ENCODE data around the gene YAP1. TPM values are rescaled to one million over a fixed set of nuclear protein-coding genes. Genes with fewer than 3 reads are reported as not detected.

The YAP1 gene
- total and polyA plus RNA-seq, 4 experiments from 2014 or later = 0.44 to 0.75 TPM; not detected in 2

- no peaks in the 10 kb centered on the region for H3K36me3 Mint-ChIP-seq
Observed at GRCh38 chr11:102117472-102118113, 7.3 kb downstream of the YAP1 start.

GRCh38 chr11:102118937-102119336 lies 8.7 kb downstream of the YAP1 start:
- H3K27me3 ChIP-seq (ENCODE audit: insufficient read depth, low read length) = no peaks in the 10 kb centered on the region
- intact Hi-C loops (cut with micrococcal nuclease) = no loop called here
- H3K36me3 ChIP-seq (ENCODE audit: insufficient read depth, low read length) = no peaks in the 10 kb centered on the region
- H3K4me1 ChIP-seq (ENCODE audit: insufficient read depth, low read length) = no peaks in the 10 kb centered on the region
- no peak overlapping the region for H3K4me3 ChIP-seq (ENCODE audit: low read length in 2 of 2)
- no peak overlapping the region for H3K27ac Mint-ChIP-seq
- H3K36me3 Mint-ChIP-seq = no peaks in the 10 kb centered on the region
- peaks cover 16 to 21% of the 10 kb centered on the region in 2 donors for H3K27me3 Mint-ChIP-seq
- ChIA-PET POLR2A (ENCODE audit: partially characterized antibody) (no interaction called here), CTCF (ENCODE audit: partially characterized antibody) (no interaction called here)
- no peaks in the 10 kb centered on the region for H3K9me3 ChIP-seq (ENCODE audit: control insufficient read depth in 1 of 2, low read length in 2 of 2)
- H3K27ac ChIP-seq (ENCODE audit: low read depth, low read length) = no peak overlapping the region
- peaks cover 0 to 5% (median under 1%) of the 10 kb centered on the region in 8 donors for H3K9me3 Mint-ChIP-seq
- peaks cover 0 to 5% (median under 1%) of the 10 kb centered on the region in 4 donors for H3K4me1 Mint-ChIP-seq
- no peak overlapping the region for H3K4me3 Mint-ChIP-seq
- DNase-seq = no peak

More at GRCh38 chr11:102117472-102118113, 7.3 kb downstream of the YAP1 start:
- POLR2A ChIA-PET (ENCODE audit: partially characterized antibody) = no interaction called here
- Mint-ChIP-seq H3K4me3 (no peak overlapping the region), H3K9me3 (peaks cover 0 to 2% (median 0%) of the 10 kb centered on the region in 8 donors), H3K4me1 (peaks cover 0 to 5% (median 1%) of the 10 kb centered on the region in 4 donors), H3K27ac (no peak overlapping the region), H3K27me3 (peaks cover 18 to 25% of the 10 kb centered on the region in 2 donors)
- Histone ChIP-seq H3K27me3 (ENCODE audit: insufficient read depth, low read length) (peaks cover under 1% of the 10 kb centered on the region), H3K9me3 (ENCODE audit: control insufficient read depth in 1 of 2, low read length in 2 of 2) (no peaks in the 10 kb centered on the region), H3K4me3 (ENCODE audit: low read length in 2 of 2) (no peak overlapping the region), H3K4me1 (ENCODE audit: insufficient read depth, low read length) (no peaks in the 10 kb centered on the region), H3K36me3 (ENCODE audit: insufficient read depth, low read length) (no peaks in the 10 kb centered on the region), H3K27ac (ENCODE audit: low read depth, low read length) (no peak overlapping the region)
- CTCF ChIA-PET (ENCODE audit: partially characterized antibody) = no interaction called here
- no peak for DNase-seq
- intact Hi-C loops (cut with micrococcal nuclease) = no loop called here

- peaks cover 0 to 5% (median under 1%) of the 10 kb centered on the region in 4 donors for H3K4me1 Mint-ChIP-seq
- H3K4me1 ChIP-seq (ENCODE audit: insufficient read depth, low read length) = no peaks in the 10 kb centered on the region
- no peaks in the 10 kb centered on the region for H3K36me3 Mint-ChIP-seq
- ChIA-PET POLR2A (ENCODE audit: partially characterized antibody) (no interaction called here), CTCF (ENCODE audit: partially characterized antibody) (no interaction called here)
- H3K36me3 ChIP-seq (ENCODE audit: insufficient read depth, low read length) = no peaks in the 10 kb centered on the region
- no peak overlapping the region for H3K4me3 ChIP-seq (ENCODE audit: low read length in 2 of 2)
- no peak for DNase-seq
- intact Hi-C loops (cut with micrococcal nuclease) = no loop called here
- H3K9me3 Mint-ChIP-seq = peaks cover 0 to 7% (median 2%) of the 10 kb centered on the region in 8 donors
- no peaks in the 10 kb centered on the region for H3K27me3 ChIP-seq (ENCODE audit: insufficient read depth, low read length)
- H3K27ac ChIP-seq (ENCODE audit: low read depth, low read length) = no peak overlapping the region
- H3K9me3 ChIP-seq (ENCODE audit: control insufficient read depth in 1 of 2, low read length in 2 of 2) = no peaks in the 10 kb centered on the region
- peaks cover 18 to 21% of the 10 kb centered on the region in 2 donors for H3K27me3 Mint-ChIP-seq
- H3K27ac Mint-ChIP-seq = no peak overlapping the region
- H3K4me3 Mint-ChIP-seq = no peak overlapping the region
Observed at GRCh38 chr11:102119997-102120396, 9.8 kb downstream of the YAP1 start.

GRCh38 chr11:102120437-102120973 lies 10.3 kb downstream of the YAP1 start:
- H3K36me3 ChIP-seq (ENCODE audit: insufficient read depth, low read length) = no peaks in the 10 kb centered on the region
- ChIA-PET POLR2A (ENCODE audit: partially characterized antibody) (no interaction called here), CTCF (ENCODE audit: partially characterized antibody) (no interaction called here)
- no peaks in the 10 kb centered on the region for H3K9me3 ChIP-seq (ENCODE audit: control insufficient read depth in 1 of 2, low read length in 2 of 2)
- Mint-ChIP-seq H3K27me3 (peaks cover 18% of the 10 kb centered on the region in 2 donors), H3K4me1 (peaks cover 0 to 5% (median under 1%) of the 10 kb centered on the region in 4 donors), H3K36me3 (no peaks in the 10 kb centered on the region), H3K4me3 (no peak overlapping the region), H3K27ac (no peak overlapping the region), H3K9me3 (peaks cover 0 to 7% (median 2%) of the 10 kb centered on the region in 8 donors)
- no peak for DNase-seq
- no peak overlapping the region for H3K27ac ChIP-seq (ENCODE audit: low read depth, low read length)
- no peaks in the 10 kb centered on the region for H3K27me3 ChIP-seq (ENCODE audit: insufficient read depth, low read length)
- intact Hi-C loops (cut with micrococcal nuclease) = no loop called here
- H3K4me1 ChIP-seq (ENCODE audit: insufficient read depth, low read length) = no peaks in the 10 kb centered on the region
- no peak overlapping the region for H3K4me3 ChIP-seq (ENCODE audit: low read length in 2 of 2)

GRCh38 chr11:102121329-102121728 lies 11.1 kb downstream of the YAP1 start:
- no peak for DNase-seq
- intact Hi-C loops (cut with micrococcal nuclease) = no loop called here
- no peaks in the 10 kb centered on the region for H3K36me3 ChIP-seq (ENCODE audit: insufficient read depth, low read length)
- H3K27me3 Mint-ChIP-seq = peaks cover 14 to 16% of the 10 kb centered on the region in 2 donors
- H3K4me1 ChIP-seq (ENCODE audit: insufficient read depth, low read length) = no peaks in the 10 kb centered on the region
- no peaks in the 10 kb centered on the region for H3K36me3 Mint-ChIP-seq
- CTCF ChIA-PET (ENCODE audit: partially characterized antibody) = no interaction called here
- H3K4me1 Mint-ChIP-seq = peaks cover 0 to 5% (median under 1%) of the 10 kb centered on the region in 4 donors
- POLR2A ChIA-PET (ENCODE audit: partially characterized antibody) = no interaction called here
- no peak overlapping the region for H3K4me3 ChIP-seq (ENCODE audit: low read length in 2 of 2)
- H3K27me3 ChIP-seq (ENCODE audit: insufficient read depth, low read length) = no peaks in the 10 kb centered on the region
- H3K4me3 Mint-ChIP-seq = no peak overlapping the region
- no peak overlapping the region for H3K27ac Mint-ChIP-seq
- H3K9me3 ChIP-seq (ENCODE audit: control insufficient read depth in 1 of 2, low read length in 2 of 2) = no peaks in the 10 kb centered on the region
- H3K9me3 Mint-ChIP-seq = peaks cover 0 to 7% (median 2%) of the 10 kb centered on the region in 8 donors
- no peak overlapping the region for H3K27ac ChIP-seq (ENCODE audit: low read depth, low read length)

- Mint-ChIP-seq H3K9me3 (peaks cover 0 to 3% (median 0%) of the 10 kb centered on the region in 8 donors), H3K27ac (no peak overlapping the region), H3K4me1 (no peaks in the 10 kb centered on the region), H3K4me3 (no peak overlapping the region), H3K27me3 (peaks cover 3 to 16% of the 10 kb centered on the region in 2 donors), H3K36me3 (no peaks in the 10 kb centered on the region)
- H3K4me1 ChIP-seq (ENCODE audit: insufficient read depth, low read length) = no peaks in the 10 kb centered on the region
- H3K36me3 ChIP-seq (ENCODE audit: insufficient read depth, low read length) = no peaks in the 10 kb centered on the region
- intact Hi-C loops (cut with micrococcal nuclease) = no loop called here
- no peak overlapping the region for H3K4me3 ChIP-seq (ENCODE audit: low read length in 2 of 2)
- no peaks in the 10 kb centered on the region for H3K9me3 ChIP-seq (ENCODE audit: control insufficient read depth in 1 of 2, low read length in 2 of 2)
- POLR2A ChIA-PET (ENCODE audit: partially characterized antibody) = no interaction called here
- no peak for DNase-seq
- H3K27me3 ChIP-seq (ENCODE audit: insufficient read depth, low read length) = no peaks in the 10 kb centered on the region
- no peak overlapping the region for H3K27ac ChIP-seq (ENCODE audit: low read depth, low read length)
- CTCF ChIA-PET (ENCODE audit: partially characterized antibody) = no interaction called here
Observed at GRCh38 chr11:102134597-102134996, 24.4 kb downstream of the YAP1 start.

- Histone ChIP-seq H3K36me3 (ENCODE audit: insufficient read depth, low read length) (no peaks in the 10 kb centered on the region), H3K9me3 (ENCODE audit: control insufficient read depth in 1 of 2, low read length in 2 of 2) (no peaks in the 10 kb centered on the region), H3K4me3 (ENCODE audit: low read length in 2 of 2) (no peak overlapping the region), H3K4me1 (ENCODE audit: insufficient read depth, low read length) (no peaks in the 10 kb centered on the region), H3K27ac (ENCODE audit: low read depth, low read length) (no peak overlapping the region), H3K27me3 (ENCODE audit: insufficient read depth, low read length) (no peaks in the 10 kb centered on the region)
- Mint-ChIP-seq H3K36me3 (no peaks in the 10 kb centered on the region), H3K27me3 (peaks cover 3 to 16% of the 10 kb centered on the region in 2 donors), H3K4me3 (no peak overlapping the region), H3K27ac (no peak overlapping the region), H3K9me3 (peaks cover 0 to 2% (median 0%) of the 10 kb centered on the region in 8 donors), H3K4me1 (no peaks in the 10 kb centered on the region)
- ChIA-PET POLR2A (ENCODE audit: partially characterized antibody) (no interaction called here), CTCF (ENCODE audit: partially characterized antibody) (no interaction called here)
- intact Hi-C loops (cut with micrococcal nuclease) = no loop called here
- DNase-seq = no peak
Observed at GRCh38 chr11:102135256-102135655, 25.0 kb downstream of the YAP1 start.

All from CD4-positive, alpha-beta memory T cell (primary cell).